ENCODE measurements around the gene EXOG. TPM values are rescaled to one million over a fixed set of nuclear protein-coding genes. Genes with fewer than 3 reads are reported as not detected.
A peak's percentile ranks its signal among the peaks of the same experiment; 100 is the strongest.

Gene EXOG
- total and polyA plus RNA-seq, 2 experiments from 2014 or later: 6.3 to 7.5 TPM

DNA sequence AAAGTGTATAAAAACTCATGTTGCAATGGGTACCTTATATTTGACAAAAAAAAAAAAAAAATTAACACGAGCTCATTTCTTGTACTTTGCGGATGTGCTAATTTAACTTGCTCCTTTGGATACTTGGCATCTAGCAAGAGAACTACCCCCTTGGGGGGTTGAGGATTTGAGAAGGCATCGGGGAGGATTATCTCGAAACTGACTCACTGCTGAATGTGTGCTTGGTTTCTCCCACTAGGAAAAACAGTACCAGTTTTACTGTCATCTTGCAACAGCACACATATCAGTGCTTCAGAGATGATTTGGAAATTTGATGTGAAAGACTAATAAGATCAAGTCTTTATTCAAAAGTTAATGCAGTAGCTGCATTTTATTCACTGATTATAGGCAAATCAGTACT lies 891 bp downstream of the EXOG start:
- H3K9me3 ChIP-seq (ENCODE audit: low read depth): no peaks in the 10 kb centered on the region
- H3K36me3 ChIP-seq (replicated peaks; ENCODE audit: insufficient read depth, low read depth): no peaks in the 10 kb centered on the region
- peak overlapping the region; percentile 86 for H3K4me2 ChIP-seq
- no peaks in the 10 kb centered on the region for H3K9me2 ChIP-seq (replicated peaks; ENCODE audit: insufficient read depth)
- H3K27ac ChIP-seq: peak overlapping the region; percentile 81
- 44% methylated on average over 4 of the region's 4 CpGs for WGBS (ENCODE audit: low lambda C conversion rate, missing lambda C conversion rate)
- no peak for TF ChIP-seq EZH2phosphoT487 (IDR thresholded peaks at IDR 0.05; ENCODE audit: low read depth, severe bottlenecking, unreplicated experiment)
- no peak for TF ChIP-seq EZH2 (IDR thresholded peaks at IDR 0.05; ENCODE audit: borderline replicate concordance)
- no peak for TF ChIP-seq CTCF (IDR thresholded peaks at IDR 0.05; ENCODE audit: poor library complexity)
- DNase-seq (ENCODE audit: low spot score): no peak
- H2AFZ ChIP-seq: peak overlapping the region; percentile 97
- H3K27me3 ChIP-seq: no peaks in the 10 kb centered on the region
- H4K20me1 ChIP-seq (ENCODE audit: insufficient read depth, poor library complexity, severe bottlenecking): no peaks in the 10 kb centered on the region
- peaks cover 7% of the 10 kb centered on the region for H3K4me1 ChIP-seq (ENCODE audit: insufficient read depth)
- peak overlapping the region; percentile 67 for H3K4me3 ChIP-seq
- H3K79me2 ChIP-seq: peaks cover 11% of the 10 kb centered on the region

DNA sequence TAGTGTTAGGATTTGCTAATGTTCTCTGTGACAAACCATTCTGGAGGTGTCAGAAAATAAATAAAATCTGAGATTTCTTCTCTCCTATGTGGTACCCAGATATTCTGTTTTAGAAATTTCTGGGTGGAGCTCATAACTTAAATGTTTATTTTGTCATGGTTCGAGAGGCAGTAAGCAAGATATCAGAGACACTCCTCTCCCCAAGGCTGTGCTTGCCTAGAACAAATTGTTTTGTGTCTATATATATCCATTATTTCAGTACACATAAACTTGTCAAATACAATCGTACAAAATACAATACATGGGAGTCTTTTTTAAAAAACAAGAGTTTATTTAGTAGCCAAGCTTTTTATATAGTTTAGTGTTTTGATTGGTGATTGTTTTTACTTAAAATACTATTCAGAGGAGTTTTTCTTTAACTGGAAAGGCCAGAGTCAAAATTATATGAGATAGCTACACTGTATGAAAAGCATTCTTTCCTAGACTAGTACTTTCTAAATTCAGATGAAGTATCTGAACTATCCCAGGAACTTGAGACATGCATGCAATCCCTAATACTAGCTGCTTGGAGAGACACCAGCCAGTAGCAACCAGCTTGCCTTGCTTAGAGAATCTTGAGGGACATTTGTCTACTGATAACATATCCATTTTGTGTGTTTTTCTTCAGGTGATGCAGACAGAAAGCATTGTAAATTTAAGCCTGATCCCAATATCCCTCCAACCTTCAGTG lies 4.7 kb downstream of the EXOG start:
- DNase-seq (ENCODE audit: low spot score): no peak
- 84% methylated on average over 2 of the region's 2 CpGs for WGBS (ENCODE audit: low lambda C conversion rate, missing lambda C conversion rate)
- no peak overlapping the region for H3K27ac ChIP-seq
- no peaks in the 10 kb centered on the region for H3K27me3 ChIP-seq
- no peak overlapping the region for H3K4me2 ChIP-seq
- H3K36me3 ChIP-seq (replicated peaks; ENCODE audit: insufficient read depth, low read depth): peaks cover 5% of the 10 kb centered on the region
- no peak overlapping the region for H3K4me3 ChIP-seq
- H2AFZ ChIP-seq: no peak overlapping the region
- no peaks in the 10 kb centered on the region for H3K9me2 ChIP-seq (replicated peaks; ENCODE audit: insufficient read depth)
- no peaks in the 10 kb centered on the region for H4K20me1 ChIP-seq (ENCODE audit: insufficient read depth, poor library complexity, severe bottlenecking)
- H3K79me2 ChIP-seq: peaks cover 11% of the 10 kb centered on the region
- H3K4me1 ChIP-seq (ENCODE audit: insufficient read depth): peaks cover 7% of the 10 kb centered on the region
- no peak for TF ChIP-seq EZH2phosphoT487 (IDR thresholded peaks at IDR 0.05; ENCODE audit: low read depth, severe bottlenecking, unreplicated experiment)
- no peak for TF ChIP-seq CTCF (IDR thresholded peaks at IDR 0.05; ENCODE audit: poor library complexity)
- H3K9me3 ChIP-seq (ENCODE audit: low read depth): no peaks in the 10 kb centered on the region

- H4K20me1 ChIP-seq (ENCODE audit: insufficient read depth, poor library complexity, severe bottlenecking): no peaks in the 10 kb centered on the region
- H3K9me2 ChIP-seq (replicated peaks; ENCODE audit: insufficient read depth): no peaks in the 10 kb centered on the region
- peaks cover 5% of the 10 kb centered on the region for H3K36me3 ChIP-seq (replicated peaks; ENCODE audit: insufficient read depth, low read depth)
- WGBS (ENCODE audit: low lambda C conversion rate, missing lambda C conversion rate): 86% methylated on average over 2 of the region's 2 CpGs
- no peak overlapping the region for H3K4me2 ChIP-seq
- no peak overlapping the region for H3K4me3 ChIP-seq
- no peaks in the 10 kb centered on the region for H3K4me1 ChIP-seq (ENCODE audit: insufficient read depth)
- no peak overlapping the region for H2AFZ ChIP-seq
- H3K79me2 ChIP-seq: no peaks in the 10 kb centered on the region
- H3K27ac ChIP-seq: no peak overlapping the region
- H3K9me3 ChIP-seq (ENCODE audit: low read depth): no peaks in the 10 kb centered on the region
- DNase-seq (ENCODE audit: low spot score): no peak
- H3K27me3 ChIP-seq: no peaks in the 10 kb centered on the region
- TF ChIP-seq EZH2phosphoT487 (IDR thresholded peaks at IDR 0.05; ENCODE audit: low read depth, severe bottlenecking, unreplicated experiment) (no peak), EZH2 (IDR thresholded peaks at IDR 0.05; ENCODE audit: borderline replicate concordance) (no peak)
Observed at GRCh38 chr3:38507120-38507519, 11.0 kb downstream of the EXOG start.

GRCh38 chr3:38509732-38510131 lies 13.6 kb downstream of the EXOG start:
- Histone ChIP-seq H3K4me1 (ENCODE audit: insufficient read depth) (no peaks in the 10 kb centered on the region), H3K4me2 (no peak overlapping the region), H3K27me3 (no peaks in the 10 kb centered on the region), H3K36me3 (replicated peaks; ENCODE audit: insufficient read depth, low read depth) (no peaks in the 10 kb centered on the region), H3K4me3 (no peak overlapping the region), H3K79me2 (no peaks in the 10 kb centered on the region), H4K20me1 (ENCODE audit: insufficient read depth, poor library complexity, severe bottlenecking) (no peaks in the 10 kb centered on the region), H3K9me2 (replicated peaks; ENCODE audit: insufficient read depth) (no peaks in the 10 kb centered on the region), H3K27ac (no peak overlapping the region), H3K9me3 (ENCODE audit: low read depth) (no peaks in the 10 kb centered on the region), H2AFZ (no peak overlapping the region)
- no peak for DNase-seq (ENCODE audit: low spot score)
- 98% methylated on average over 2 of the region's 2 CpGs for WGBS (ENCODE audit: low lambda C conversion rate, missing lambda C conversion rate)
- TF ChIP-seq EZH2 (IDR thresholded peaks at IDR 0.05; ENCODE audit: borderline replicate concordance) (no peak), CTCF (IDR thresholded peaks at IDR 0.05; ENCODE audit: poor library complexity) (no peak)
